Forelimb muscle (tissue), 1 donor: ENCODE data around the gene RTTN. TPM values are rescaled to one million over a fixed set of nuclear protein-coding genes. Genes with fewer than 3 reads are reported as not detected.

Experiments
- DNase-seq: peaks from one replicate; pipeline ENCODE4 v3.0.0-alpha.2; 2013; ENCODE audit warnings: low read depth
- polyA plus RNA-seq: library from polyadenylated mRNA; unstranded; fragments of 120-200 nt; gene quantifications from one replicate; pipeline ENCODE4 v1.2.1, GENCODE V29; 2013; ENCODE audit not compliant: insufficient read length

Gene RTTN
- polyA plus RNA-seq, 1 donor = 11.9 TPM

- no peak for DNase-seq
Measured at GRCh38 chr18:70075906-70076305, 129.6 kb downstream of the RTTN start.

DNA sequence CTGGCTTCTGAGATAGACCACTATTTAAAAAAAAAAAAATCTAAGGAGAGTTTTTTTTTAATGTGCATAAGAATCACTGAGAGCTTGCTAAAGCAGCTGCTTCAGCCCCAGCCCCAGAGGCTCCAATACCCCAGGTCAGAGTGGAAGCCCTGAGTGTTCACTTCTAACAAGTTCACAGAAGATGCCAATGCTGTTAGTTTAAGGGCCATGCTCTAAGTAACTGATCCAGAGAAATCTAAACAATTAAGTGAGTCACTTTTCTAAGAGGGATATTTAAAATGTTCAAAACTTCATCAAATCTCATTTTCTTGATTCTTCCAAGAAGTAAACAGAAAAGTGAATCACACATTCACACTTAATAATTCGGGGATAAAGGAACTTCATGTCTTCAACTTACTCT is 131.4 kb downstream of the RTTN start:
- no peak for DNase-seq

GRCh38 chr18:70073432-70073831 is 132.1 kb downstream of the RTTN start:
- DNase-seq = no peak

GRCh38 chr18:70072678-70073077 is 132.8 kb downstream of the RTTN start:
- peak; percentile 8 for DNase-seq

GRCh38 chr18:70069965-70070364 is 135.5 kb downstream of the RTTN start:
- no peak for DNase-seq

DNA sequence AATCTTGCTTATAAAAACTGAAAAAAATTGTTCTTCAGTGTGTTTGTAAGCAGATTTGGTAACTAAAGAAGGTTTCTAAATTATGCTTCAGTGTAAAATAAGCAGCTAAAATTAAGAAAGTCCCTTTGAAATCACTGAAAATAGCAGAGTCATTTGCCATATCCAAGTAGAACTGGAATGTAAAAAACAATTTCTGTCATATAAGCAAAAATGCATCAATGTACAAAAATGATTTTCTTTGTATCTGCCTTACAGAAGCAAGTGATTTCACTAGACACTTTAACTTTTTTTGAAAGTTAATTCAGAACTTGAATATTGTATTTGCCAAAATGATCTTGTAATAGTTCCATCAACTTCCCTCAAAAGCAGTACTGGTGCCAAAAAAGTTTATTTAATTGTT is 136.1 kb downstream of the RTTN start:
- no peak for DNase-seq

DNA sequence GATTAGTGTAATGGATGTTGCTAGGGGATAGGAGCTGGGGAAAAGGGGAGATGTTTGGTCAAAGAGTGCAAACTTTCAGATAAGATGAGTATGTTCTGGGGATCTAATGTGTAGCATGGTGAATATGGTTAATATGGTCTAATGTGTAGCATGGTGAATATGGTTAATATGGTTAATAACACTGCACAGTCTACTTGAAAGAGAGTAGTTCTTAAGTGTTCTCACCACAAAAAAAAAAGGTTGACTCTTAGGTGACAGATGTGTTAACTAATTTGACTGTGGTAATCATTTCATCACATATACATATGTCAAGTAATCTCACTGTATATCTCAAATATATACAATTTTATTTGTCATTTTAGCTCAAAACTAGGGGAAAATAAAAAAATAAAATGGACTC is 136.5 kb downstream of the RTTN start:
- DNase-seq = no peak

DNA sequence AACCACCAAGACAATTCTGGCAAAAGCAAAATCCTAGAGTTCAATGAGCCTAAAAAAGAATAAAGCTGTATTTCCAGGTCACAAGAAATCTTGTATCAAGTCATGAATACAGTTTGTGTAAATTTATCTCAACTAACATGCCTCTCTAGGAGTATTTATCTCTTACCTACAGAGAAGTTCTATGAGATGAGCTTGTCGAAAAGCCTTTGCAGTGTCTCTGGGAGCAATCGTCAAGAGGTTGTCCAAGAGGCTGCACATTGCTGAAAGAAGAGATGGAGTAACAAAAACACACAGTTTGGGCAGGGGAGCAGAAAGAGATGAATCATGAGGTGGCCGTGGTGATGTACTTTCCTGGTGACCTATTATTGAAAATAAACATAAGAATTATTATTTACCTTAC is 145.8 kb downstream of the RTTN start:
- no peak for DNase-seq

DNA sequence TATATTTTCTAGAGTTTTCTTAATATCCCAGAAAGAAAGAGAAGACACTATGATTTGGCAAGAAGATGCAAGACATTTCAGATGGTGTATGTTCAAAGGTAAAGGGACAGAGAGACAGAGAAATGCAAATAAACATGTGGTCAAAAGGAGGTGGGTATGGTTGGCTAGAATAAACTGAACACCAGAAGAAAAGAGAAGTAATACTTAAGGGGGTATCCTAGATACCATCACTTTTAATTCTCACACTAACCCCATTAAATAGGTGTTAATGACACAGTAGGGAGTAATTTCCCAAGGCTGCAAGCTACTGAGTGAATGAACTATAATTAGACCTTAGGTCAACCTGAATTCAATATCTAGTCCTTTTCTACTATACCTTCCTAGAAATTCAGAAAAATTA is 146.6 kb downstream of the RTTN start:
- DNase-seq = no peak

- DNase-seq = no peak
Measured at GRCh38 chr18:70047931-70048603, 157.4 kb downstream of the RTTN start.

- DNase-seq = no peak
Measured at GRCh38 chr18:70046796-70047195, 158.7 kb downstream of the RTTN start.

DNA sequence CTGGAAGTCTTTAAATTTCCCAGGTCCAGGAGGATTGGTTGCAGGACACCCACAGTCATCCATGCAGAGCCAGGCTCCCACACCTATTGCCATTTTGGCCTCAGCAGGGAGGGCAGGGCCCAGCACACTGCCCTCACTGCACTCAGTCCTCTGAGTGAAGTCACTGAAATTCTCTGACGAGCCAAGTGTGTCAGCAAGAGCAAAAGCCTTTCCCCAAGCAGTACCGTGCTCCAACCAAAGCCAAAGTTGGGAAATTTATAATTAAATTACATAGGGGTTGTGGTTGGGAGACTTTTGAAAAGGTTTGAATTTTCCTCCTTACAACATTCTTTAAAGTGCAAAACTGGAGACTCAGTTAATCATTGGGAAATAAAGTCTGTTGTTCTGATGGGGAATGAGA is 159.3 kb downstream of the RTTN start:
- DNase-seq = no peak

- no peak for DNase-seq
Measured at GRCh38 chr18:70044632-70045031, 160.9 kb downstream of the RTTN start.

- DNase-seq = no peak
Measured at GRCh38 chr18:70041459-70042050, 163.9 kb downstream of the RTTN start.

GRCh38 chr18:70039186-70039585 is 166.3 kb downstream of the RTTN start:
- DNase-seq = no peak

DNA sequence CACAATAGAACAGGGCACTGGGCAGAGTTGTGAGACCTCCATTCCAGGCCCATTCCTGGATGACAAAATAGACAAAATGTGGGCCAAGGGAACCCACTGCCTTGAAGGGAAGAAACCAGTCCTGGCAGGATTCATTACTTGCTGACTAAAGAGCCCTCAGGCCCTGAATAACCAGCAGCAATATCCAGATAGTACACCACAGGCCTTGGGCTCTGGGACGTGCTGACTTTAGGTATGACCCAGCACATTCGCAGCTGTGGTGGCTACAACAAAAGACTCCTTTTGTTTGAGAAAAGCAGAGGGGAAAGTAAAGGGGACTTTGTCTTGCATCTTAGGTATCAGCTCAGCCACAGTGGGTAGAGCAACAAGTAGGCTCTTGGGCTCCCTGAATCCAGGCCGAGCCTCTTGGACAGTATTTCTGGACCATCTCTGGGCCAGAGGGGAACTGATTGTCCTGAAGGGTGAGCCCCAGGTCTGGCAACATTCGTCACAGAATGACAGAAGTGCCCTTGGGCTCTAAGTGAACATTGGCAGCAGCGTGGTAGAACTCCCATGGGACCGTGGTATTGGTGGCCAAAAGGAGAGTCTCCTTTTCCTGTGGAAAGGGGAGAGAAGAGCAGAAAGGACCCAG is 167.9 kb downstream of the RTTN start:
- DNase-seq = no peak

DNA sequence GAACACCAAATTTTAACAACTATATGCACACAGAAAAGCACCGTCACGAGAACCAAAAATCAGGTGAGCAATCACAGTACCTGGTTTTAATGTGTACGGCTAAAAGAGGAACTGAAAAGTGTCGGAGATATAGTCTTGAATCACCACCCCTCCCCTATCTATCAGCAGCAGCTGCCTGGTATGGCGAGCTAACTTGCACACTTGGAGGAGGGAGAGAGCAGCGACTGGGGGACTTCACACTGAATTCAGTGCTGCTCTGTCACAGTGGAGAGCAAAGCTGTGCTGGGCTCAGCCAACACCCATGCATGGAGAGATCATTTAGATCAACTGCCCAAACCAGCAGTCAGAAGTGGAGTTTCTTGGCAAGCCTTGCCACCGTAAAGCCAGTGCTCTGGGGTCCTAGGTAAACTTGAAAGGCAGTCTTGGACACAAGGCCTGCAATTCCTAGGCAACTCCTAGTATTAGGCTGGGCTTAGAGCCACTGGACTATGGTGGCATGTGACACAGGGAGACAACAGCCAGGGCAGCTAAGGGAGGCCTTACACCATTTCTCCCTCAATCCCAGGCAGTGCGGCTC is 168.6 kb downstream of the RTTN start:
- no peak for DNase-seq

DNA sequence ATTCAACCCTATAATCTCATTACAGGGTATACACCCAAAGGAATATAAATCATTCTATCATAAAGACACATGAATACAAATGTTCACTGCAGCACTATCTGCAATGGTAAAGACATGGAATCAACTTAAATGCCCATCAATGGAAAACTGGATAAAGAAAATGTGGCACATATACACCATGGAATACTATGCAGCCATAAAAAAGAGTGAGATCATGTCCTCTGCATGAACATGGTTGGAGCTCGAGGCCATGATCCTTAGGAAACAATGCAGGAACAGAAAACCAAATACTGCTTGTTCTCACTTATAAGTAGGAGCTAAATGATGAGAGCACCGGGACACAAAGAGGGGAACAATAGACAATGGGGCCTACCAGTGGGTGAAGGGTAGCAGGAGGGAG is 169.3 kb downstream of the RTTN start:
- DNase-seq = no peak

DNA sequence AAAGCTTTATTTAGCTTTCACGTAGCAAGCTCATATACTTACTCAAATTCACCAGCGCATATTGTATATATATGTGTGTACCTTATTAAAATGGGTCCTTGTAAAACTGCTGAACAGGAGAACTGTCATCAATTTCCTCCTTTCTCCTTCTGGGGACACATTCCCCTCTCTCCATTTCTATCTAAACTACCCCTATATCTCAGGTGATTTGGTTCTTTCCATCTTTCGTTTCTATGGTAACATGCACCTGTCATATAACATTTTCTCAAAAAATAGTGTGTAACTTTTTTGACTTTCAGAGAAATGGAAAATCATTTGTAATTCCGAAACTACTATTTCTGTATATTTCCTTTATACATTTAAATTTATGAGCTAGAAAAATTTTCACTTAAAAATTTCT is 174.3 kb downstream of the RTTN start:
- DNase-seq = no peak

DNA sequence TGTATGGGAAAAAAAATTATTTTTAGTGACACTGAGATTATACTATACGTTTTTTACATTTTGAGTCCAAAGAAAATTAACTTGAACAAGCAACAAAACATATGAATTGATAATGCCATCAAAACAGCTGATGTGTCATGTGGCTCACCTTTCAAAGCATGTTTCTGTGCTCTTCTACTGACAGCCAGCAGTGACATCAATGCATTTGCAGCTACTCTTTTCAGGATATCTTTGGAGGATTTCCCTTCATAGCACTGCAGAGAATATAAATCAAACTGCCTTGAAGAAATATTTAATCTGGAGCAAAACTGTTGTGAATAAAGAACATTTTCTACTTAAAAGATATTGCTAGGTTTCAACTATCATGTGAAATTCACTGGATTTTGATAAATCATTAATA is 174.8 kb downstream of the RTTN start:
- no peak for DNase-seq

DNA sequence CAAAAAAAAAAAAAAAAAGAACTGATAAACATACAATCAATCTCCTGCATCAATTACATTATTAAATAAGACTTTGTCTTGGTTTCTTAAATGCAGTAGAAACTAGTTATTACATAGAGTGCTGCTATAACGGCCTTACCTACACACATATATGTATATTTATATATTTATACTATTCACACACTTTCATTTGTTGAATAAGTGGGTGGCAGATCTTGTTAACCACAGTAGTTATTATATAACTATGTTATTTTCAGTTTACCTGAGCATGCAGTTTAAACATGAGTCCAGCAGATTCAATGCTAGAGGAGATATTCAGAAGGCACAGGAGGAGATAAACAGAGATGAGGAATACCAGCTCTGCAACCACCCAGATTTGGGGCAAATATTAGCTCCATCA is 176.3 kb downstream of the RTTN start:
- DNase-seq = no peak

GRCh38 chr18:70028734-70029133 is 176.8 kb downstream of the RTTN start:
- DNase-seq = no peak

GRCh38 chr18:70028084-70028483 is 177.4 kb downstream of the RTTN start:
- DNase-seq = no peak
